Measurements from ENCODE around the gene HSP90B1.

DNA sequence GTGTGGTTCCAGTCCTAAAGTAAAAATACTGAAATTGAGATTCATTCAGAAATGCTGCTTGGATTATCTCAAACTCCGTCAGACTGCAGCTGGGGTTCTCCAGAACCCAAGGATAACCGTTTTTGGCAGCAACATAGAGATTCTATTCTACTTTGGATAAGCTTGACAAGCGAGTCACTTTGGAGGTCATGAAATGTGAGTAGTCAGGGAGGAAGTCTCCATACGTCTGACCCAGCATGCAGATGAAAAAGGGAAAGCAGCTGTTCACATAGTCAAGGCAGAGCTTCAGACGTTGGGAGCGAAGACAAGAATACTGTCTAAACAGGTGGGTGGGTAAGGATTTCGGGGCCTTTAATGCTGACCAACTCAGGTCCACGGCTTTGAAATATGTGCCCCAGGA lies 14.9 kb upstream of the HSP90B1 start:
- no peak for TF ChIP-seq POLR2A (IDR thresholded peaks at IDR 0.05; ENCODE audit: low read depth)
- TF ChIP-seq, protein P1, sequence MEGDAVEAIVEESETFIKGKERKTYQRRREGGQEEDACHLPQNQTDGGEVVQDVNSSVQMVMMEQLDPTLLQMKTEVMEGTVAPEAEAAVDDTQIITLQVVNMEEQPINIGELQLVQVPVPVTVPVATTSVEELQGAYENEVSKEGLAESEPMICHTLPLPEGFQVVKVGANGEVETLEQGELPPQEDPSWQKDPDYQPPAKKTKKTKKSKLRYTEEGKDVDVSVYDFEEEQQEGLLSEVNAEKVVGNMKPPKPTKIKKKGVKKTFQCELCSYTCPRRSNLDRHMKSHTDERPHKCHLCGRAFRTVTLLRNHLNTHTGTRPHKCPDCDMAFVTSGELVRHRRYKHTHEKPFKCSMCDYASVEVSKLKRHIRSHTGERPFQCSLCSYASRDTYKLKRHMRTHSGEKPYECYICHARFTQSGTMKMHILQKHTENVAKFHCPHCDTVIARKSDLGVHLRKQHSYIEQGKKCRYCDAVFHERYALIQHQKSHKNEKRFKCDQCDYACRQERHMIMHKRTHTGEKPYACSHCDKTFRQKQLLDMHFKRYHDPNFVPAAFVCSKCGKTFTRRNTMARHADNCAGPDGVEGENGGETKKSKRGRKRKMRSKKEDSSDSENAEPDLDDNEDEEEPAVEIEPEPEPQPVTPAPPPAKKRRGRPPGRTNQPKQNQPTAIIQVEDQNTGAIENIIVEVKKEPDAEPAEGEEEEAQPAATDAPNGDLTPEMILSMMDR (IDR thresholded peaks at IDR 0.05): no peak
